ENCODE results near the gene SPTY2D1.

GRCh38 chr11:18611196-18611595 lies 22.9 kb downstream of the SPTY2D1 start:
- TF ChIP-seq ATF3 (IDR thresholded peaks at IDR 0.05) = no peak
- no peak for TF ChIP-seq EGR1 (IDR thresholded peaks at IDR 0.05; ENCODE audit: low read depth in 2 of 2)
- no peak for TF ChIP-seq CTCF (IDR thresholded peaks at IDR 0.05; ENCODE audit: low read depth, low read length, missing input control)
- TF ChIP-seq ZBTB33 (IDR thresholded peaks at IDR 0.05) = no peak
- TF ChIP-seq FOXA2 (IDR thresholded peaks at IDR 0.05) = no peak
- TF ChIP-seq REST (IDR thresholded peaks at IDR 0.05) = no peak
